Common myeloid progenitor, CD34-positive (primary cell): ENCODE data around the gene SLCO2B1.

Source experiments
- CTCF ChIA-PET: fragments of 350-600 bp; sonication (Branson Sonifier 250); formaldehyde crosslinking; loops from one replicate; lab custom pipeline; 2021; ENCODE audit warnings: antibody characterized with exemption; lab: Charles Lee
- POLR2A ChIA-PET: fragments of 350-600 bp; sonication (Branson Sonifier 250); formaldehyde crosslinking; loops from one replicate; lab custom pipeline; 2021; ENCODE audit warnings: antibody characterized with exemption; lab: Charles Lee
- DNase-seq, 3 donors: peaks; one replicate each; pipeline versions ENCODE4 v3.0.0 to v3.0.0-alpha.2; 2013
- H3K27ac ChIP-seq, 2 experiments: 1 replicate in 1 of 2; 2 replicates in 1 of 2; pipeline ENCODE4 v1.7.0; 2013; ENCODE audit warnings: inconsistent platforms in 2 of 2, low read length in 2 of 2, mild to moderate bottlenecking in 2 of 2, low read depth in 1 of 2, moderate library complexity in 1 of 2; ENCODE audit not compliant: severe bottlenecking in 2 of 2, insufficient read depth in 1 of 2, poor library complexity in 1 of 2
- H3K27me3 ChIP-seq, 5 experiments: replicated peaks in 2 of 5; 1 replicate in 3 of 5; 2 replicates in 2 of 5; pipeline versions ENCODE4 v1.6.1 to v1.7.0; 2013; ENCODE audit warnings: low read length in 4 of 5, mild to moderate bottlenecking in 2 of 5, moderate library complexity in 2 of 5, inconsistent platforms in 1 of 5; ENCODE audit not compliant: insufficient read depth in 5 of 5, control insufficient read depth in 4 of 5
- H3K36me3 ChIP-seq, 4 experiments: 1 replicate in 2 of 4; 2 replicates in 2 of 4; pipeline versions ENCODE4 v1.6.1 to v1.7.0; 2013; ENCODE audit warnings: low read length in 3 of 4, control low read depth in 1 of 4, mild to moderate bottlenecking in 1 of 4; ENCODE audit not compliant: control insufficient read depth in 4 of 4, insufficient read depth in 4 of 4
- H3K4me1 ChIP-seq, 4 experiments: 1 replicate in 3 of 4; 2 replicates in 1 of 4; pipeline versions ENCODE4 v1.6.1 to v1.7.1; 2013; ENCODE audit warnings: low read length in 3 of 4, mild to moderate bottlenecking in 3 of 4, control low read depth in 1 of 4, inconsistent platforms in 1 of 4, moderate library complexity in 1 of 4; ENCODE audit not compliant: control insufficient read depth in 4 of 4, insufficient read depth in 4 of 4; ENCODE audit errors: control extremely low read depth in 1 of 4
- H3K4me3 ChIP-seq, 7 experiments: 1 replicate in 4 of 7; 2 replicates in 3 of 7; pipeline versions ENCODE4 v1.5.1 to v1.7.0; 2013; ENCODE audit warnings: mild to moderate bottlenecking in 7 of 7, low read length in 6 of 7, moderate library complexity in 6 of 7, inconsistent platforms in 2 of 7, low read depth in 2 of 7, control low read depth in 1 of 7; ENCODE audit not compliant: insufficient read depth in 4 of 7, control insufficient read depth in 1 of 7; ENCODE audit errors: extremely low read depth in 1 of 7
- H3K9me3 ChIP-seq, 5 experiments: 1 replicate in 4 of 5; 2 replicates in 1 of 5; pipeline versions ENCODE4 v1.6.1 to v1.7.1; 2013; ENCODE audit warnings: low read length in 4 of 5, mild to moderate bottlenecking in 2 of 5, inconsistent platforms in 1 of 5, low read depth in 1 of 5, moderate library complexity in 1 of 5; ENCODE audit not compliant: control insufficient read depth in 4 of 5, insufficient read depth in 2 of 5; ENCODE audit errors: control extremely low read depth in 1 of 5
- WGBS: methylation state at CpG from one replicate; pipeline ENCODE4 v1.1.5; 2013; ENCODE audit not compliant: insufficient coverage; 5-methylcytosine and 5-hydroxymethylcytosine counted together

SLCO2B1 gene

DNA sequence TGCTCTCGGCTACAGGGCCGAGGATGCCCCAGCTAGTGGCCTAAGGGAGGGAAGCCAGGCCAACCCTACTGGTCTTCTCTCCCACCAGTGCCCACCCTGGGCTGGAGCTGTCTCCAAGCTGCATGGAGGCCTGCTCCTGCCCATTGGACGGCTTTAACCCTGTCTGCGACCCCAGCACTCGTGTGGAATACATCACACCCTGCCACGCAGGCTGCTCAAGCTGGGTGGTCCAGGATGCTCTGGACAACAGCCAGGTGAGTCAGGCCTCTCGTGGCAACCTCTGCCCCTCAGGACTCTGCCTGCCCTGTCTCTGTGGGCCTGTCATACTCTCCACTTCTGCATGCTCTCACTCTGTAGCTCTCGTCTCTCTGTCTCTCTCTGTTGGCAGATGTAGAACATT is 45.5 kb downstream of the SLCO2B1 start:
- Histone ChIP-seq H3K4me1 (peaks cover 0 to 10% (median 3%) of the 10 kb centered on the region in 4 experiments), H3K27ac (no peak overlapping the region), H3K27me3 (peaks cover 0 to 8% (median 2%) of the 10 kb centered on the region in 5 experiments), H3K36me3 (no peaks in the 10 kb centered on the region), H3K9me3 (no peaks in the 10 kb centered on the region), H3K4me3 (no peak overlapping the region)
- DNase-seq = no peak
- POLR2A ChIA-PET = no interaction called here
- CTCF ChIA-PET = interaction anchor here (0.9 to 4.5 kb wide), 7 partner anchors 9 to 267 kb away, joined by 3 to 50 read pairs (median 4); no protein-coding TSS in a partner anchor
- 91% methylated on average over 8 of the region's 8 CpGs for WGBS

GRCh38 chr11:75197512-75198277 is 46.8 kb downstream of the SLCO2B1 start:
- Histone ChIP-seq H3K4me3 (no peak overlapping the region), H3K9me3 (no peaks in the 10 kb centered on the region), H3K36me3 (no peaks in the 10 kb centered on the region), H3K27ac (no peak overlapping the region), H3K27me3 (peaks cover 0 to 8% (median 2%) of the 10 kb centered on the region in 5 experiments), H3K4me1 (peaks cover 0 to 10% (median 3%) of the 10 kb centered on the region in 4 experiments)
- ChIA-PET CTCF (interaction anchor here (4.5 to 15.8 kb wide), 2 partner anchors 8 to 55 kb away, joined by 50 to 309 read pairs; no protein-coding TSS in a partner anchor), POLR2A (no interaction called here)
- WGBS = 100% methylated on average over 2 of the region's 4 CpGs
- no peak for DNase-seq

- ChIA-PET CTCF (interaction anchor here (15.8 kb wide), 1 partner anchor 56 kb away, joined by 309 read pairs; no protein-coding TSS in a partner anchor), POLR2A (no interaction called here)
- Histone ChIP-seq H3K27ac (no peak overlapping the region), H3K9me3 (no peaks in the 10 kb centered on the region), H3K36me3 (no peaks in the 10 kb centered on the region), H3K4me1 (peaks cover 0 to 10% (median 3%) of the 10 kb centered on the region in 4 experiments), H3K27me3 (peaks cover 0 to 8% (median 0%) of the 10 kb centered on the region in 5 experiments), H3K4me3 (no peak overlapping the region)
- 100% methylated on average over 5 of the region's 7 CpGs for WGBS
- no peak for DNase-seq
These were observed 47.5 kb downstream of the SLCO2B1 start for GRCh38 chr11:75198278-75198973.

GRCh38 chr11:75199412-75199955 is 48.6 kb downstream of the SLCO2B1 start:
- POLR2A ChIA-PET = no interaction called here
- WGBS = 100% methylated on average over 4 of the region's 5 CpGs

DNA sequence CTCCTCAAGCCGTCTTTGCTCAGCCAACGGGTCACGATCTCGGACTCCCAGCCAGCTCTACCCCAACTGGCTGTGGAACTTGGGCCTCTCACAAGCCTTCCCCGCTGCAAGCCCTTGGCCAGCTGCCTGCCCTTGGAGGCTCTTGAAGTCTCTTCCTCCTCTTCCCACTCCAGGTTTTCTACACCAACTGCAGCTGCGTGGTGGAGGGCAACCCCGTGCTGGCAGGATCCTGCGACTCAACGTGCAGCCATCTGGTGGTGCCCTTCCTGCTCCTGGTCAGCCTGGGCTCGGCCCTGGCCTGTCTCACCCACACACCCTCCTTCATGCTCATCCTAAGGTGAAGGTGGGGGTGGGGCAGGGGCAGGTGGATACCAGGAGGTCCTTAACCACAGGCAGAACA is 49.1 kb downstream of the SLCO2B1 start:
- H3K36me3 ChIP-seq = no peaks in the 10 kb centered on the region
- peaks cover 0 to 8% (median 0%) of the 10 kb centered on the region in 5 experiments for H3K27me3 ChIP-seq
- ChIA-PET POLR2A (no interaction called here), CTCF (interaction anchor here (15.8 kb wide), 1 partner anchor 58 kb away, joined by 309 read pairs; no protein-coding TSS in a partner anchor)
- no peaks in the 10 kb centered on the region for H3K9me3 ChIP-seq
- H3K4me1 ChIP-seq = peaks cover 0 to 7% (median 2%) of the 10 kb centered on the region in 4 experiments
- H3K27ac ChIP-seq = no peak overlapping the region
- 90% methylated on average over 9 of the region's 10 CpGs for WGBS
- no peak overlapping the region for H3K4me3 ChIP-seq
- DNase-seq = no peak

More at GRCh38 chr11:75199412-75199955, 48.6 kb downstream of the SLCO2B1 start:
- no peaks in the 10 kb centered on the region for H3K9me3 ChIP-seq
- peaks cover 0 to 10% (median 3%) of the 10 kb centered on the region in 4 experiments for H3K4me1 ChIP-seq
- no peak overlapping the region for H3K4me3 ChIP-seq
- CTCF ChIA-PET = interaction anchor here (15.8 kb wide), 1 partner anchor 57 kb away, joined by 309 read pairs; no protein-coding TSS in a partner anchor
- H3K27me3 ChIP-seq = peaks cover 0 to 8% (median 0%) of the 10 kb centered on the region in 5 experiments
- H3K27ac ChIP-seq = no peak overlapping the region
- no peaks in the 10 kb centered on the region for H3K36me3 ChIP-seq
- DNase-seq = no peak

DNA sequence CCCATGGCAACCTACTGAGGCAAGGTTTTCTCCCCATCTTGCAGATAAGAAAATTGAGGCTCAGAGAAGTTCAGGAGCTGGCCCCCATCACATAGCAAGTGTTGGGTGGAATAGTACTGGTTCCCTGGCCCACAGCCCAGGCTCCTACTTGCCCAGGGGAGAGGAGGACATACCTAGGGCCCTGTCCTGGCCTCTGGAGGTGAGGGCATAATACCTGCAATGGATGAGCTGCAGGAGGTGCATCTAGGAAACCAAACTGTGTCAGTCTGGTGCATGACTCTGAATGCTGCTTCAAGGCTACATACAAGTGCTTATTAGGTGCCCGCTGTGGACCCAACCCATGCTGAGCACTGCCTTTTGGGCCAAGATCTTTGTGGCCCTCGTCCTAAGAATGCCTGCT is 49.6 kb downstream of the SLCO2B1 start:
- POLR2A ChIA-PET = no interaction called here
- 100% methylated on average over 2 of the region's 2 CpGs for WGBS
- Histone ChIP-seq H3K27ac (no peak overlapping the region), H3K4me1 (peaks cover 0 to 2% (median 0%) of the 10 kb centered on the region in 4 experiments), H3K4me3 (no peak overlapping the region), H3K36me3 (no peaks in the 10 kb centered on the region), H3K27me3 (peaks cover 0 to 8% (median 0%) of the 10 kb centered on the region in 5 experiments), H3K9me3 (no peaks in the 10 kb centered on the region)
- DNase-seq = no peak
- CTCF ChIA-PET = interaction anchor here (15.8 kb wide), 1 partner anchor 58 kb away, joined by 309 read pairs; no protein-coding TSS in a partner anchor
